IMR-90 (cell line): Measurements from ENCODE around the gene ALS2CL. TPM values are rescaled to one million over a fixed set of nuclear protein-coding genes. Genes with fewer than 3 reads are reported as not detected.

Source experiments
- ATAC-seq: fragments of 200-7000 bp; cut with Tn5 transposase; 2 replicates; pipeline ENCODE4 v1.9.1; 2020; ENCODE audit warnings: low read depth, mild to moderate bottlenecking, moderate library complexity
- BruUV-seq: library from RNA; stranded (reverse); fragments of 400-500 nt; replicated peaks from 2 replicates; lab custom pipeline; 2021; lab: Mats Ljungman, UMichigan
- CTCF ChIA-PET: fragments of 300-600 bp; formaldehyde crosslinking; extraction: SDS; loops from one replicate; lab custom pipeline; 2021; ENCODE audit warnings: antibody characterized with exemption; lab: Yijun Ruan, JAX
- POLR2A ChIA-PET: fragments of 300-600 bp; sonication (Branson Sonifier 250); formaldehyde crosslinking; loops from one replicate; lab custom pipeline; 2022; ENCODE audit warnings: antibody characterized with exemption; ENCODE audit not compliant: unreplicated experiment; lab: Charles Lee
- DNase-seq: peaks from one replicate; pipeline ENCODE4 v3.0.0; 2013
- H2AFZ ChIP-seq: replicated peaks from 2 replicates; pipeline ENCODE3; 2013; ENCODE audit warnings: low read length, mild to moderate bottlenecking; ENCODE audit not compliant: poor library complexity
- H2AK5ac ChIP-seq: 2 replicates; pipeline ENCODE4 v1.6.1; 2013; ENCODE audit warnings: low read depth, low read length, inconsistent platforms
- H2AK9ac ChIP-seq: replicated peaks from 2 replicates; pipeline ENCODE3; 2013; ENCODE audit warnings: mild to moderate bottlenecking, low read depth, low read length, moderate library complexity; ENCODE audit not compliant: poor library complexity
- H2BK120ac ChIP-seq: 2 replicates; pipeline ENCODE4 v1.6.1; 2013; ENCODE audit warnings: low read depth, low read length, inconsistent platforms
- H2BK15ac ChIP-seq: 3 replicates; pipeline ENCODE4 v1.6.1; 2013; ENCODE audit warnings: low read depth, low read length, inconsistent platforms
- H2BK20ac ChIP-seq: 2 replicates; pipeline ENCODE4 v1.6.1; 2013; ENCODE audit warnings: low read depth, mild to moderate bottlenecking, inconsistent platforms, low read length, moderate library complexity
- H2BK5ac ChIP-seq: 2 replicates; pipeline ENCODE4 v1.6.1; 2013; ENCODE audit warnings: mild to moderate bottlenecking, low read depth, low read length, inconsistent platforms; ENCODE audit not compliant: poor library complexity, severe bottlenecking
- H3K14ac ChIP-seq: replicated peaks from 2 replicates; pipeline ENCODE4 v1.6.1; 2013; ENCODE audit warnings: low read depth, low read length, inconsistent platforms
- H3K18ac ChIP-seq: 2 replicates; pipeline ENCODE4 v1.6.1; 2013; ENCODE audit warnings: low read depth, low read length, control low read depth
- H3K23ac ChIP-seq: 2 replicates; pipeline ENCODE4 v1.6.1; 2013; ENCODE audit warnings: low read depth, low read length, inconsistent platforms
- H3K27ac ChIP-seq: 2 replicates; pipeline ENCODE4 v1.5.1; 2013; ENCODE audit warnings: mild to moderate bottlenecking, control low read depth, low read length; ENCODE audit not compliant: insufficient read depth
- H3K27me3 ChIP-seq: 2 replicates; pipeline ENCODE4 v1.6.1; 2013; ENCODE audit warnings: low read length; ENCODE audit not compliant: control insufficient read depth, insufficient read depth
- H3K36me3 ChIP-seq: 2 replicates; pipeline ENCODE4 v1.6.1; 2013; ENCODE audit warnings: low read length, mixed read lengths; ENCODE audit not compliant: control insufficient read depth, insufficient read depth
- H3K4ac ChIP-seq: 2 replicates; pipeline ENCODE4 v1.6.1; 2013; ENCODE audit warnings: low read depth, low read length, inconsistent platforms
- H3K4me1 ChIP-seq: 2 replicates; pipeline ENCODE4 v1.6.1; 2013; ENCODE audit warnings: low read length, mixed read lengths; ENCODE audit not compliant: control insufficient read depth, insufficient read depth
- H3K4me2 ChIP-seq: 2 replicates; pipeline ENCODE4 v1.6.1; 2013; ENCODE audit warnings: low read depth, mild to moderate bottlenecking, control low read depth, low read length, moderate library complexity
- H3K4me3 ChIP-seq: 2 replicates; pipeline ENCODE4 v1.5.1; 2013; ENCODE audit warnings: low read depth, mild to moderate bottlenecking, control low read depth, low read length, moderate library complexity; ENCODE audit not compliant: insufficient read depth
- H3K56ac ChIP-seq: 2 replicates; pipeline ENCODE4 v1.6.1; 2013; ENCODE audit warnings: low read length, inconsistent platforms; ENCODE audit not compliant: insufficient read depth; ENCODE audit errors: extremely low read depth
- H3K79me1 ChIP-seq, 2 experiments: 2 replicates each; pipeline ENCODE4 v1.6.1; 2013; ENCODE audit warnings: low read length in 2 of 2, inconsistent platforms in 1 of 2, low read depth in 1 of 2
- H3K9ac ChIP-seq: 2 replicates; pipeline ENCODE4 v1.6.1; 2013; ENCODE audit warnings: low read depth, low read length, control low read depth
- H3K9me1 ChIP-seq: 2 replicates; pipeline ENCODE4 v1.6.1; 2013; ENCODE audit warnings: low read length, inconsistent platforms; ENCODE audit not compliant: insufficient read depth
- H3K9me3 ChIP-seq: 2 replicates; pipeline ENCODE4 v1.6.1; 2013; ENCODE audit warnings: low read length; ENCODE audit not compliant: control insufficient read depth, insufficient read depth
- H4K20me1 ChIP-seq: 2 replicates; pipeline ENCODE4 v1.6.1; 2013; ENCODE audit warnings: low read length, inconsistent platforms; ENCODE audit not compliant: insufficient read depth
- H4K5ac ChIP-seq: 2 replicates; pipeline ENCODE4 v1.6.1; 2013; ENCODE audit warnings: mild to moderate bottlenecking, low read depth, low read length, control low read depth
- H4K8ac ChIP-seq, 2 experiments: 2 replicates each; pipeline ENCODE4 v1.6.1; 2013; ENCODE audit warnings: low read depth in 2 of 2, low read length in 2 of 2, control low read depth in 1 of 2, inconsistent platforms in 1 of 2
- H4K91ac ChIP-seq: 2 replicates; pipeline ENCODE4 v1.6.1; 2013; ENCODE audit warnings: low read depth, low read length, inconsistent platforms; ENCODE audit not compliant: insufficient read depth
- BHLHE40 ChIP-seq: fragments of 150-350 bp; IDR thresholded peaks from 2 replicates; pipeline ENCODE4 v1.6.1; 2016; ENCODE audit warnings: mild to moderate bottlenecking, low read depth, low read length
- CEBPB ChIP-seq: IDR thresholded peaks from 2 replicates; pipeline ENCODE4 v1.6.1; 2012; ENCODE audit warnings: low read depth, low read length, improper control_type of control experiment
- CHD1 ChIP-seq: IDR thresholded peaks from 2 replicates; pipeline ENCODE4 v1.6.1; 2012; ENCODE audit warnings: low read depth, low read length, improper control_type of control experiment
- CTCF ChIP-seq: conservative IDR thresholded peaks from 2 replicates; pipeline ENCODE4 v1.5.1; 2012; ENCODE audit warnings: mild to moderate bottlenecking, low read depth, low read length, improper control_type of control experiment
- ELK1 ChIP-seq: fragments of 150-350 bp; IDR thresholded peaks from 2 replicates; pipeline ENCODE4 v1.6.1; 2016; ENCODE audit warnings: low read depth, mild to moderate bottlenecking, low read length, moderate library complexity, borderline replicate concordance
- FOS ChIP-seq: fragments of 150-350 bp; IDR thresholded peaks from 2 replicates; pipeline ENCODE4 v1.6.1; 2016; ENCODE audit warnings: low read depth, low read length
- MAFK ChIP-seq: IDR thresholded peaks from 2 replicates; pipeline ENCODE4 v1.6.1; 2012; ENCODE audit warnings: low read depth, low read length, improper control_type of control experiment
- MAZ ChIP-seq: IDR thresholded peaks from 2 replicates; pipeline ENCODE4 v1.6.1; 2012; ENCODE audit warnings: low read depth, mild to moderate bottlenecking, low read length, improper control_type of control experiment, moderate library complexity, borderline replicate concordance
- MXI1 ChIP-seq: IDR thresholded peaks from 2 replicates; pipeline ENCODE4 v1.6.1; 2012; ENCODE audit warnings: low read depth, mild to moderate bottlenecking, low read length, moderate library complexity, borderline replicate concordance
- NFE2L2 ChIP-seq: fragments of 150-350 bp; IDR thresholded peaks from 2 replicates; pipeline ENCODE4 v1.6.1; 2016; ENCODE audit warnings: low read depth, mild to moderate bottlenecking, low read length
- POLR2A ChIP-seq: IDR thresholded peaks from 2 replicates; pipeline ENCODE4 v1.6.1; 2012; ENCODE audit warnings: mild to moderate bottlenecking, low read depth, low read length
- RAD21 ChIP-seq: IDR thresholded peaks from 2 replicates; pipeline ENCODE4 v1.6.1; 2012; ENCODE audit warnings: low read length, improper control_type of control experiment
- RCOR1 ChIP-seq: IDR thresholded peaks from 2 replicates; pipeline ENCODE4 v1.6.1; 2012; ENCODE audit warnings: mild to moderate bottlenecking, low read length, improper control_type of control experiment; ENCODE audit not compliant: insufficient replicate concordance
- RFX5 ChIP-seq: IDR thresholded peaks from 2 replicates; pipeline ENCODE4 v1.8.0; 2012; ENCODE audit warnings: low read depth, mild to moderate bottlenecking, low read length, moderate library complexity
- SMC3 ChIP-seq: fragments of 150-350 bp; IDR thresholded peaks from 2 replicates; pipeline ENCODE4 v1.6.1; 2016; ENCODE audit warnings: low read depth, mild to moderate bottlenecking, antibody characterized with exemption, low read length, moderate library complexity
- USF2 ChIP-seq: fragments of 150-350 bp; IDR thresholded peaks from 2 replicates; pipeline ENCODE4 v1.6.1; 2017; ENCODE audit warnings: mild to moderate bottlenecking, antibody characterized with exemption, low read length, low read depth
- WGBS, 2 experiments: methylation state at CpG; one replicate each; pipeline versions ENCODE4 v1.1.5 to v1.1.7; 2013; ENCODE audit warnings: missing lambda C conversion rate in 2 of 2; ENCODE audit not compliant: insufficient read length in 1 of 2; ENCODE audit errors: extremely low coverage in 2 of 2; 5-methylcytosine and 5-hydroxymethylcytosine counted together
- dilution Hi-C: fragments of 300-500 bp; cut with HindIII; formaldehyde crosslinking; loops from one replicate; pipeline ENCODE4 v1.14.3; 2018; ENCODE audit warnings: low sequenced_read_pairs; ENCODE audit not compliant: unreplicated experiment
- in situ Hi-C: fragments of 300-500 bp; cut with MboI; formaldehyde crosslinking; loops from 3 replicates; pipeline ENCODE4 v1.14.3; 2019; ENCODE audit warnings: low sequenced_read_pairs, inconsistent platforms, mixed read lengths
- intact Hi-C: fragments of 100-400 bp; cut with micrococcal nuclease; formaldehyde crosslinking; loops from 2 replicates; pipeline ENCODE4 v1.10.0; 2022
- polyA plus RNA-seq, 3 experiments: library from polyadenylated mRNA; depleted of rRNA; stranded (reverse); fragments of >200 nt; gene quantifications; 2 replicates each; pipeline ENCODE4 v1.2.3, GENCODE V29; 2012; ENCODE audit warnings: low replicate concordance in 1 of 3
- total RNA-seq: library from RNA; depleted of rRNA; stranded (reverse); fragments of >200 nt; gene quantifications from 2 replicates; pipeline ENCODE4 v1.2.3, GENCODE V29; 2012

ALS2CL gene
- total and polyA plus RNA-seq, 2 of the 4 experiments (the other 2 are of a cell fraction): 2.2 to 4.8 TPM

- H3K56ac ChIP-seq: no peak overlapping the region
- no peak overlapping the region for H4K8ac ChIP-seq
- H3K4me2 ChIP-seq: no peak overlapping the region
- intact Hi-C loops: no loop called here
- H2AFZ ChIP-seq: no peak overlapping the region
- H4K20me1 ChIP-seq: no peaks in the 10 kb centered on the region
- no peak overlapping the region for H2AK5ac ChIP-seq
- H2BK15ac ChIP-seq: no peak overlapping the region
- no peak overlapping the region for H3K18ac ChIP-seq
- H3K27me3 ChIP-seq: peaks cover 45% of the 10 kb centered on the region
- H2AK9ac ChIP-seq: no peak overlapping the region
- H3K9me3 ChIP-seq: no peaks in the 10 kb centered on the region
- in situ Hi-C loops: loop anchor here (25.0 kb wide), 1 partner anchor 642 kb away; no protein-coding TSS in a partner anchor
- H3K79me1 ChIP-seq: no peaks in the 10 kb centered on the region
- TF ChIP-seq FOS (no peak), SMC3 (no peak), MXI1 (no peak), CEBPB (no peak), CTCF (no peak), MAFK (no peak), RCOR1 (no peak), RAD21 (no peak), RFX5 (no peak), CHD1 (no peak), POLR2A (no peak), NFE2L2 (no peak), BHLHE40 (no peak), USF2 (no peak), ELK1 (no peak), MAZ (no peak)
- ChIA-PET CTCF (interaction anchor here (1.6 kb wide), 1 partner anchor 231 kb away, joined by 4 read pairs; no protein-coding TSS in a partner anchor), POLR2A (no interaction called here)
- no peaks in the 10 kb centered on the region for H3K36me3 ChIP-seq
- no CpG with 5 or more reads among the region's 4 CpGs for WGBS, 2 experiments
- DNase-seq: no peak
- H2BK5ac ChIP-seq: no peak overlapping the region
- H3K9me1 ChIP-seq: no peaks in the 10 kb centered on the region
- H2BK20ac ChIP-seq: no peak overlapping the region
- no peak overlapping the region for H3K9ac ChIP-seq
- H3K4ac ChIP-seq: no peak overlapping the region
- H3K4me3 ChIP-seq: no peak overlapping the region
- no peaks in the 10 kb centered on the region for H3K4me1 ChIP-seq
- dilution Hi-C loops: no loop called here
- H3K23ac ChIP-seq: no peak overlapping the region
- no peak overlapping the region for H2BK120ac ChIP-seq
- H4K5ac ChIP-seq: no peak overlapping the region
- H3K27ac ChIP-seq: no peak overlapping the region
- no peak overlapping the region for H4K91ac ChIP-seq
- BruUV-seq: no TSS peak
- no peak for ATAC-seq
- H3K14ac ChIP-seq: no peak overlapping the region
Measured at GRCh38 chr3:46719735-46720271, 26.3 kb upstream of the ALS2CL start.
